H1 (cell line): ENCODE results near the gene CTSC. TPM values are rescaled to one million over a fixed set of nuclear protein-coding genes. Genes with fewer than 3 reads are reported as not detected.
A peak's percentile ranks its signal among the peaks of the same experiment; 100 is the strongest.

Source experiments
- CTCF ChIA-PET: fragments of 300-600 bp; sonication (Branson Sonifier 250); formaldehyde crosslinking; loops from one replicate; lab custom pipeline; 2021; ENCODE audit not compliant: partially characterized antibody; lab: Charles Lee
- POLR2A ChIA-PET: fragments of 300-600 bp; sonication (Branson Sonifier 250); formaldehyde crosslinking; loops from one replicate; lab custom pipeline; 2021; ENCODE audit warnings: inconsistent platforms; ENCODE audit not compliant: partially characterized antibody; lab: Charles Lee
- DNase-seq, 2 experiments: peaks; one replicate each; pipeline versions ENCODE4 v3.0.0 to v3.0.0-alpha.2; 2010 to 2022; ENCODE audit warnings: low spot score in 2 of 2, low read depth in 1 of 2, mixed read lengths in 1 of 2
- FAIRE-seq: peaks from 2 replicates; lab custom pipeline; 2011; peaks lifted over from hg19 to GRCh38; lab: Jason Lieb, UNC
- H2AFZ ChIP-seq: 2 replicates; pipeline ENCODE4 v1.8.1; 2012; ENCODE audit warnings: low read length, inconsistent platforms
- H2AK5ac ChIP-seq: 2 replicates; pipeline ENCODE4 v1.6.1; 2013; ENCODE audit warnings: low read depth, low read length
- H2BK120ac ChIP-seq: replicated peaks from 2 replicates; pipeline ENCODE3; 2013; ENCODE audit warnings: low read depth, low read length, inconsistent platforms
- H2BK12ac ChIP-seq: 2 replicates; pipeline ENCODE4 v1.6.1; 2013; ENCODE audit warnings: low read depth, low read length
- H2BK15ac ChIP-seq: 2 replicates; pipeline ENCODE4 v1.6.1; 2013; ENCODE audit warnings: low read length
- H2BK20ac ChIP-seq: 2 replicates; pipeline ENCODE4 v1.6.1; 2013; ENCODE audit warnings: low read length
- H2BK5ac ChIP-seq: 2 replicates; pipeline ENCODE4 v1.6.1; 2013; ENCODE audit warnings: low read depth, low read length
- H3K14ac ChIP-seq: 2 replicates; pipeline ENCODE4 v1.6.1; 2013; ENCODE audit warnings: inconsistent platforms; ENCODE audit not compliant: insufficient read length
- H3K18ac ChIP-seq: 2 replicates; pipeline ENCODE4 v1.6.1; 2013; ENCODE audit warnings: low read length; ENCODE audit errors: extremely low read depth
- H3K23ac ChIP-seq: 2 replicates; pipeline ENCODE4 v1.6.1; 2013; ENCODE audit warnings: inconsistent platforms; ENCODE audit not compliant: insufficient read length
- H3K23me2 ChIP-seq: 2 replicates; pipeline ENCODE4 v1.6.1; 2013; ENCODE audit warnings: low read depth, low read length
- H3K27ac ChIP-seq: 2 replicates; pipeline ENCODE4 v1.6.1; 2011; ENCODE audit warnings: low read depth, low read length, inconsistent platforms
- H3K27me3 ChIP-seq, 4 experiments: replicated peaks in 1 of 4; 1 replicate in 1 of 4; 2 replicates in 3 of 4; pipeline versions ENCODE4 v1.6.1 to v1.8.1; 2011 to 2013; ENCODE audit warnings: low read length in 3 of 4, mild to moderate bottlenecking in 3 of 4, inconsistent platforms in 2 of 4, mixed read lengths in 2 of 4, moderate library complexity in 1 of 4; ENCODE audit not compliant: control insufficient read depth in 3 of 4, insufficient read depth in 3 of 4; ENCODE audit errors: extremely low read depth in 1 of 4
- H3K36me3 ChIP-seq, 4 experiments: 2 replicates each; pipeline versions ENCODE4 v1.6.1 to v1.8.1; 2011 to 2013; ENCODE audit warnings: mild to moderate bottlenecking in 4 of 4, low read length in 3 of 4, moderate library complexity in 2 of 4, control low read depth in 1 of 4, inconsistent platforms in 1 of 4; ENCODE audit not compliant: insufficient read depth in 4 of 4, control insufficient read depth in 2 of 4
- H3K4ac ChIP-seq: replicated peaks from 2 replicates; pipeline ENCODE3; 2013; ENCODE audit warnings: low read length, low read depth, mixed read lengths, inconsistent platforms; ENCODE audit not compliant: insufficient read length
- H3K4me1 ChIP-seq, 4 experiments: replicated peaks in 1 of 4; 1 replicate in 1 of 4; 2 replicates in 3 of 4; pipeline versions ENCODE4 v1.6.1 to v1.8.1; 2011 to 2013; ENCODE audit warnings: low read length in 3 of 4, inconsistent platforms in 2 of 4, mixed read lengths in 1 of 4; ENCODE audit not compliant: insufficient read depth in 4 of 4, control insufficient read depth in 3 of 4
- H3K4me2 ChIP-seq, 2 experiments: 2 replicates each; pipeline versions ENCODE4 v1.6.1 to v1.8.1; 2011 to 2013; ENCODE audit warnings: low read depth in 2 of 2, low read length in 2 of 2, control low read depth in 1 of 2, inconsistent platforms in 1 of 2, mild to moderate bottlenecking in 1 of 2; ENCODE audit not compliant: insufficient read depth in 1 of 2
- H3K4me3 ChIP-seq, 4 experiments: fragments of 200-600, 300-600 bp in 1 of 4; sonication (generic), shearing (Covaris generic), sonication (Bioruptor Twin) in 1 of 4; 2 replicates each; pipeline versions ENCODE4 v1.5.1 to v1.8.1; 2011 to 2016; ENCODE audit warnings: low read length in 4 of 4, low read depth in 3 of 4, control low read depth in 2 of 4, inconsistent platforms in 2 of 4, mild to moderate bottlenecking in 2 of 4, mixed read lengths in 1 of 4, moderate library complexity in 1 of 4; ENCODE audit not compliant: insufficient read depth in 2 of 4; ENCODE audit errors: extremely low read depth in 1 of 4
- H3K56ac ChIP-seq: replicated peaks from 2 replicates; pipeline ENCODE3; 2013; ENCODE audit warnings: low read depth, mild to moderate bottlenecking, mixed read lengths, low read length, inconsistent platforms; ENCODE audit not compliant: insufficient read length
- H3K79me1 ChIP-seq: 2 replicates; pipeline ENCODE4 v1.6.1; 2013; ENCODE audit warnings: low read depth, low read length, control low read depth
- H3K79me2 ChIP-seq, 2 experiments: 2 replicates each; pipeline versions ENCODE4 v1.6.1 to v1.8.1; 2012 to 2013; ENCODE audit warnings: low read length in 2 of 2, mild to moderate bottlenecking in 2 of 2, inconsistent platforms in 1 of 2; ENCODE audit not compliant: insufficient read depth in 2 of 2, control insufficient read depth in 1 of 2
- H3K9ac ChIP-seq, 4 experiments: replicated peaks in 1 of 4; 1 replicate in 1 of 4; 2 replicates in 3 of 4; pipeline versions ENCODE4 v1.6.1 to v1.8.1; 2011 to 2013; ENCODE audit warnings: low read depth in 3 of 4, low read length in 3 of 4, control low read depth in 2 of 4, mild to moderate bottlenecking in 2 of 4, moderate library complexity in 2 of 4, inconsistent platforms in 1 of 4; ENCODE audit errors: extremely low read depth in 1 of 4
- H3K9me3 ChIP-seq, 2 experiments: 2 replicates each; pipeline versions ENCODE4 v1.6.1 to v1.8.1; 2012 to 2013; ENCODE audit warnings: mild to moderate bottlenecking in 2 of 2, moderate library complexity in 2 of 2, control low read depth in 1 of 2, inconsistent platforms in 1 of 2, low read depth in 1 of 2, low read length in 1 of 2, mixed read lengths in 1 of 2; ENCODE audit not compliant: insufficient read depth in 2 of 2
- H4K20me1 ChIP-seq, 2 experiments: replicated peaks in 1 of 2; 2 replicates each; pipeline versions ENCODE3 to v1.8.1; 2011 to 2013; ENCODE audit warnings: inconsistent platforms in 2 of 2, low read length in 2 of 2, mild to moderate bottlenecking in 1 of 2; ENCODE audit not compliant: insufficient read depth in 2 of 2, control insufficient read depth in 1 of 2
- H4K5ac ChIP-seq: 2 replicates; pipeline ENCODE4 v1.6.1; 2013; ENCODE audit warnings: low read length, low read depth, mixed read lengths, inconsistent platforms; ENCODE audit not compliant: insufficient read length
- H4K8ac ChIP-seq: 2 replicates; pipeline ENCODE4 v1.8.0; 2013; ENCODE audit warnings: mild to moderate bottlenecking, moderate library complexity, low read length, inconsistent platforms; ENCODE audit not compliant: insufficient read depth; ENCODE audit errors: extremely low read depth
- H4K91ac ChIP-seq: replicated peaks from 2 replicates; pipeline ENCODE3; 2013; ENCODE audit warnings: low read length, mixed read lengths, inconsistent platforms; ENCODE audit not compliant: insufficient read length
- CBX5 ChIP-seq: fragments of 300-800, 300-1000 bp; sonication (generic); IDR thresholded peaks from 2 replicates; pipeline ENCODE4 v1.7.1; 2016; ENCODE audit warnings: antibody characterized with exemption, low read length, low read depth
- KDM5A ChIP-seq: fragments of 200-600 bp; IDR thresholded peaks from 2 replicates; pipeline ENCODE4 v1.7.1; 2012; ENCODE audit warnings: mild to moderate bottlenecking, low read length, inconsistent platforms, mixed read lengths
- POLR2AphosphoS5 ChIP-seq: IDR thresholded peaks from 2 replicates; pipeline ENCODE4 v1.6.1; 2011; ENCODE audit warnings: low read depth, low read length
- RAD21 ChIP-seq, 2 experiments: IDR thresholded peaks in 1 of 2; conservative IDR thresholded peaks in 1 of 2; 2 replicates each; pipeline ENCODE4 v1.6.1; 2011; ENCODE audit warnings: low read depth in 2 of 2, low read length in 2 of 2, improper control_type of control experiment in 1 of 2, inconsistent platforms in 1 of 2, mild to moderate bottlenecking in 1 of 2, moderate library complexity in 1 of 2
- SRF ChIP-seq: IDR thresholded peaks from 2 replicates; pipeline ENCODE4 v1.6.1; 2011; ENCODE audit warnings: mild to moderate bottlenecking, low read depth, low read length, moderate library complexity
- TAF1 ChIP-seq: IDR thresholded peaks from 2 replicates; pipeline ENCODE4 v1.6.1; 2011; ENCODE audit warnings: mild to moderate bottlenecking, low read depth, low read length
- WGBS, 2 experiments: shearing (Covaris generic) in 1 of 2; methylation state at CpG; one replicate each; pipeline versions ENCODE4 v1.1.6 to v1.1.7; 2013 to 2015; ENCODE audit warnings: low lambda C conversion rate in 2 of 2, mixed read lengths in 2 of 2, inconsistent platforms in 1 of 2, low coverage in 1 of 2, missing lambda C conversion rate in 1 of 2; ENCODE audit not compliant: insufficient replicate concordance in 2 of 2, insufficient coverage in 1 of 2, insufficient read length in 1 of 2; ENCODE audit errors: extremely low coverage in 1 of 2, missing lambda C conversion rate in 1 of 2; 5-methylcytosine and 5-hydroxymethylcytosine counted together
- polyA plus RNA-seq, 7 experiments: library from polyadenylated mRNA; depleted of rRNA in 3 of 7; stranded (reverse) in 5 of 7; unstranded in 2 of 7; fragments of >200 nt in 5 of 7; fragments of 200-250 nt in 2 of 7; gene quantifications; 1 replicate in 5 of 7; 2 replicates in 1 of 7; 4 replicates in 1 of 7; pipeline versions ENCODE4 v1.2.1 to v1.2.3, GENCODE V29; 2011 to 2013; ENCODE audit warnings: missing spikeins in 2 of 7, mixed read lengths in 2 of 7
- total RNA-seq: library from RNA; stranded (reverse); fragmentation: NEBNext Ultra II Directional; extraction: Animal tissue kit (Norgen Biotek cat#: 25700); gene quantifications from 2 replicates; pipeline ENCODE4 v1.2.1, GENCODE V29; 2021

The CTSC gene
- total and polyA plus RNA-seq, 2 of the 8 experiments (the other 6 are each of a cell fraction or from before 2014, with no cell fraction given): 347 to 369 TPM

- Histone ChIP-seq H3K27me3 (no peaks in the 10 kb centered on the region), H2BK5ac (no peak overlapping the region), H3K27ac (0 out of 2 replicates have a peak overlapping the region, but pooled peaks have one; percentile 53), H3K4me2 (no peak overlapping the region), H3K56ac (no peak overlapping the region), H2AK5ac (no peak overlapping the region), H3K4me1 (peaks cover 2 to 21% (median 8%) of the 10 kb centered on the region in 4 experiments; a peak in 6 of 7 replicates), H3K79me1 (0 out of 2 replicates have a peak, but pooled peaks cover 3% of the 10 kb centered on the region), H3K4ac (no peak overlapping the region), H3K14ac (no peak overlapping the region), H4K5ac (no peak overlapping the region), H3K79me2 (peaks cover 0 to 64% of the 10 kb centered on the region in 2 experiments; a peak in 3 of 4 replicates), H3K9ac (no peak overlapping the region), H4K20me1 (peaks cover 0 to 3% of the 10 kb centered on the region in 2 experiments), H2BK12ac (no peak overlapping the region), H3K4me3 (no peak overlapping the region), H4K8ac (no peak overlapping the region), H3K36me3 (peaks cover 4 to 58% (median 17%) of the 10 kb centered on the region in 4 experiments; a peak in 7 of 8 replicates), H3K18ac (no peak overlapping the region), H2BK20ac (no peak overlapping the region), H3K23ac (no peak overlapping the region), H2BK120ac (no peak overlapping the region), H2BK15ac (no peak overlapping the region), H3K9me3 (no peaks in the 10 kb centered on the region), H4K91ac (no peak overlapping the region), H3K23me2 (no peaks in the 10 kb centered on the region; the same call in 1 of the 2 replicates), H2AFZ (no peak overlapping the region)
- FAIRE-seq: no peak
- no peak for DNase-seq
- ChIA-PET CTCF (no interaction called here), POLR2A (interaction anchor here (1.0 kb wide), 3 partner anchors 12 to 133 kb away, joined by 3 to 5 read pairs (median 3); partner anchors contain the start of gene CTSC)
- WGBS, 2 experiments: 82% methylated on average over 2 of the region's 2 CpGs; no CpG with 5 or more reads in 1 of the 2 experiments
- TF ChIP-seq CBX5 (no peak), POLR2AphosphoS5 (no peak), KDM5A (no peak), SRF (no peak), TAF1 (no peak), RAD21 (IDR thresholded peaks at IDR 0.05 in 1 of 2, conservative IDR thresholded peaks at IDR 0.05 in 1 of 2; ENCODE audit: low read depth in 2 of 2, low read length in 2 of 2) (no peak)
Measured at GRCh38 chr11:88313441-88313840, 24.1 kb downstream of the CTSC start.
